HepG2 (cell line): ENCODE measurements around the gene BRS3. TPM values are rescaled to one million over a fixed set of nuclear protein-coding genes. Genes with fewer than 3 reads are reported as not detected.

Experiments used
- ATAC-seq: fragments of 200-7000 bp; cut with Tn5 transposase; 3 replicates; pipeline ENCODE4 v1.9.1; 2020; ENCODE audit warnings: mild to moderate bottlenecking, moderate library complexity
- Bru-seq: library from RNA; stranded (reverse); fragments of 400-500 nt; gene quantifications from one replicate; lab custom pipeline; 2021; lab: Mats Ljungman, UMichigan
- BruChase-seq, 2 experiments: library from RNA; stranded (reverse); fragments of 400-500 nt; gene quantifications; one replicate each; lab custom pipeline; 2021; lab: Mats Ljungman, UMichigan
- BruUV-seq: library from RNA; stranded (reverse); fragments of 400-500 nt; replicated peaks from 2 replicates; lab custom pipeline; 2021; lab: Mats Ljungman, UMichigan
- CTCF ChIA-PET: fragments of 300-600 bp; formaldehyde crosslinking; extraction: SDS; loops from one replicate; lab custom pipeline; 2021; ENCODE audit warnings: low total read pairs, inconsistent platforms, low intra/inter-chr PET ratio; lab: Yijun Ruan, JAX
- POLR2A ChIA-PET: fragments of 350-600 bp; sonication (Branson Sonifier 250); formaldehyde crosslinking; loops from one replicate; lab custom pipeline; 2020; ENCODE audit warnings: antibody characterized with exemption, inconsistent platforms; lab: Yijun Ruan, JAX
- DNase-seq: peaks from one replicate; pipeline ENCODE4 v3.0.0-alpha.2; 2015; ENCODE audit warnings: low spot score
- FAIRE-seq: peaks from 3 replicates; lab custom pipeline; 2011; peaks lifted over from hg19 to GRCh38; lab: Jason Lieb, UNC
- H2AFZ ChIP-seq: one replicate; pipeline ENCODE4 v1.6.1; 2011; ENCODE audit warnings: low read length, inconsistent platforms
- H3K27ac ChIP-seq: fragments of 300-600 bp; 3 replicates; pipeline ENCODE4 v1.8.0; 2011; ENCODE audit warnings: mixed run types, mild to moderate bottlenecking, mixed read lengths, low read length, inconsistent platforms; ENCODE audit not compliant: insufficient read depth; ENCODE audit errors: extremely low read length
- H3K27me3 ChIP-seq, 2 experiments: fragments of 200-600 bp in 1 of 2; 2 replicates in 1 of 2; 3 replicates in 1 of 2; pipeline versions ENCODE4 v1.6.0 to v1.8.0; 2011; ENCODE audit warnings: low read length in 2 of 2, mild to moderate bottlenecking in 2 of 2, moderate library complexity in 2 of 2, inconsistent platforms in 1 of 2; ENCODE audit not compliant: insufficient read depth in 2 of 2, control insufficient read depth in 1 of 2
- H3K36me3 ChIP-seq, 2 experiments: fragments of 200-600 bp in 1 of 2; replicated peaks in 1 of 2; 2 replicates in 1 of 2; 3 replicates in 1 of 2; pipeline versions ENCODE4 v1.5.1 to v1.8.0; 2011; ENCODE audit warnings: low read length in 2 of 2, inconsistent platforms in 1 of 2; ENCODE audit not compliant: insufficient read depth in 2 of 2, control insufficient read depth in 1 of 2
- H3K4me1 ChIP-seq: 2 replicates; pipeline ENCODE4 v1.5.1; 2012; ENCODE audit warnings: low read length, inconsistent platforms; ENCODE audit not compliant: insufficient read depth
- H3K4me2 ChIP-seq: 2 replicates; pipeline ENCODE4 v1.6.0; 2011; ENCODE audit warnings: low read depth, low read length, inconsistent platforms
- H3K4me3 ChIP-seq, 3 experiments: fragments of 200-600 bp in 1 of 3; sonication (generic), shearing (Covaris generic) in 1 of 3; replicated peaks in 1 of 3; 2 replicates each; pipeline ENCODE4 v1.5.1; 2011 to 2016; ENCODE audit warnings: low read length in 3 of 3, inconsistent platforms in 2 of 3, low read depth in 2 of 3, mild to moderate bottlenecking in 2 of 3, control low read depth in 1 of 3, mixed read lengths in 1 of 3; ENCODE audit not compliant: insufficient read depth in 1 of 3
- H3K79me2 ChIP-seq: one replicate; pipeline ENCODE4 v1.6.1; 2011; ENCODE audit warnings: low read length, inconsistent platforms; ENCODE audit not compliant: insufficient read depth
- H3K9ac ChIP-seq: 2 replicates; pipeline ENCODE4 v1.6.0; 2011; ENCODE audit warnings: mild to moderate bottlenecking, low read depth, low read length, inconsistent platforms; ENCODE audit not compliant: insufficient read depth
- H3K9me3 ChIP-seq: 2 replicates; pipeline ENCODE4 v1.5.1; 2012; ENCODE audit warnings: mild to moderate bottlenecking, low read length
- H4K20me1 ChIP-seq: 2 replicates; pipeline ENCODE4 v1.6.0; 2011; ENCODE audit warnings: inconsistent platforms, mild to moderate bottlenecking, low read length, moderate library complexity; ENCODE audit not compliant: insufficient read depth
- CHD2 ChIP-seq: IDR thresholded peaks from 2 replicates; pipeline ENCODE4 v1.6.1; 2011; ENCODE audit warnings: low read depth, low read length, improper control_type of control experiment
- HOXA3 ChIP-seq: sonication (generic); formaldehyde crosslinking; IDR thresholded peaks from 2 replicates; pipeline ENCODE4 v1.5.0; 2020; ENCODE audit warnings: missing genetic modification reagents
- MTF1 ChIP-seq: sonication (generic); formaldehyde crosslinking; IDR thresholded peaks from 2 replicates; pipeline ENCODE4 v1.5.0; 2020; ENCODE audit warnings: missing genetic modification reagents
- NR2F2 ChIP-seq: IDR thresholded peaks from 2 replicates; pipeline ENCODE4 v1.6.1; 2012; ENCODE audit warnings: low read depth, inconsistent platforms, borderline replicate concordance
- PCBP2 ChIP-seq: fragments of 200-400 bp; formaldehyde crosslinking; optimal IDR thresholded peaks from 2 replicates; pipeline ENCODE3; 2018; ENCODE audit warnings: low read length, low read depth; ENCODE audit not compliant: poor library complexity, severe bottlenecking
- POLR2AphosphoS5 ChIP-seq: IDR thresholded peaks from 2 replicates; pipeline ENCODE4 v1.6.1; 2012; ENCODE audit warnings: low read depth, low read length
- SNAPC2 ChIP-seq: sonication (generic); formaldehyde crosslinking; IDR thresholded peaks from 2 replicates; pipeline ENCODE4 v1.8.1; 2022; ENCODE audit warnings: mild to moderate bottlenecking, missing genetic modification reagents
- SRSF9 ChIP-seq: fragments of 200-400 bp; formaldehyde crosslinking; IDR thresholded peaks from 2 replicates; pipeline ENCODE4 v1.6.1; 2018; ENCODE audit warnings: borderline replicate concordance, mild to moderate bottlenecking, low read depth, low read length; ENCODE audit not compliant: insufficient read depth, poor library complexity, severe bottlenecking
- ZNF350 ChIP-seq: sonication (generic); formaldehyde crosslinking; IDR thresholded peaks from 2 replicates; pipeline ENCODE4 v1.4.0; 2020; ENCODE audit warnings: mild to moderate bottlenecking, low read depth, missing genetic modification reagents, borderline replicate concordance
- ZNF563 ChIP-seq: sonication (generic); formaldehyde crosslinking; IDR thresholded peaks from 2 replicates; pipeline ENCODE4 v1.8.0; 2022; ENCODE audit warnings: mild to moderate bottlenecking, moderate library complexity, missing genetic modification reagents
- ZNF724P ChIP-seq: sonication (generic); formaldehyde crosslinking; IDR thresholded peaks from 2 replicates; pipeline ENCODE4 v1.8.0; 2022; ENCODE audit warnings: missing genetic modification reagents, borderline replicate concordance
- ZSCAN31 ChIP-seq: sonication (generic); formaldehyde crosslinking; IDR thresholded peaks from 2 replicates; pipeline ENCODE4 v1.5.0; 2020; ENCODE audit warnings: low read depth, mild to moderate bottlenecking, missing genetic modification reagents
- WGBS: methylation state at CpG from one replicate; pipeline ENCODE4 v1.1.6; 2017; ENCODE audit warnings: low lambda C conversion rate; 5-methylcytosine and 5-hydroxymethylcytosine counted together
- in situ Hi-C: cut with HindIII; loops from 2 replicates; pipeline ENCODE4 v1.10.0; 2017; ENCODE audit warnings: low pct_unique_long_range_greater_than_20kb; ENCODE audit not compliant: extremely low pct_ligation_motif_present
- intact Hi-C: fragments of 100-400 bp; cut with micrococcal nuclease; formaldehyde crosslinking; loops from one replicate; pipeline ENCODE4 v1.10.0; 2022; ENCODE audit not compliant: unreplicated experiment
- long read RNA-seq, 2 experiments: library from RNA in 1 of 2; library from polyadenylated mRNA in 1 of 2; stranded (forward) in 1 of 2; unstranded in 1 of 2; transcript quantifications; one replicate each; pipeline ENCODE4 v2.0.0, GENCODE V29; 2019 to 2022
- polyA minus RNA-seq, 3 experiments: library from RNA; depleted of rRNA, polyadenylated mRNA; stranded (reverse); fragments of >200 nt; gene quantifications; 2 replicates each; pipeline ENCODE4 v1.2.3, GENCODE V29; 2011; ENCODE audit warnings: low replicate concordance in 1 of 3
- polyA plus RNA-seq, 8 experiments: library from polyadenylated mRNA; depleted of rRNA in 3 of 8; stranded (reverse) in 7 of 8; unstranded in 1 of 8; fragments of >200 nt; fragmentation: Illumina TruSeq in 4 of 8; extraction: Trizol in 4 of 8; gene quantifications; 2 replicates each; pipeline versions ENCODE4 v1.2.1 to v1.2.3, GENCODE V29; 2011 to 2016; ENCODE audit warnings: low read depth in 4 of 8, missing spikeins in 1 of 8, mixed read lengths in 1 of 8; ENCODE audit not compliant: insufficient read depth in 1 of 8
- total RNA-seq, 5 experiments: library from RNA; depleted of rRNA; stranded (reverse); fragments of >200 nt; fragmentation: Illumina TruSeq; extraction: Trizol; gene quantifications; 2 replicates each; pipeline ENCODE4 v1.2.3, GENCODE V29; 2016; ENCODE audit warnings: low read depth in 1 of 5
- TF ChIP-seq, protein P1 (sequence below): sonication (generic); formaldehyde crosslinking; IDR thresholded peaks from 2 replicates; pipeline ENCODE4 v1.5.1; 2020; ENCODE audit warnings: mild to moderate bottlenecking, missing genetic modification reagents, borderline replicate concordance
- TF ChIP-seq, protein P2 (sequence below): sonication (generic); formaldehyde crosslinking; IDR thresholded peaks from 2 replicates; pipeline ENCODE4 v1.5.0; 2020; ENCODE audit warnings: missing genetic modification reagents

Gene BRS3
- not detected in 2 replicates for total RNA-seq (2016; rRNA removed; fragmentation: Illumina TruSeq; extraction: Trizol)
- not detected in 2 replicates for total RNA-seq (2016; cell fraction: cytosol; rRNA removed; fragmentation: Illumina TruSeq; extraction: Trizol; ENCODE audit: low read depth)
- total RNA-seq (2016; cell fraction: insoluble cytoplasmic fraction; rRNA removed; fragmentation: Illumina TruSeq; extraction: Trizol) = not detected in 2 replicates
- not detected in 2 replicates for total RNA-seq (2016; cell fraction: membrane; rRNA removed; fragmentation: Illumina TruSeq; extraction: Trizol)
- total RNA-seq (2016; cell fraction: nucleus; rRNA removed; fragmentation: Illumina TruSeq; extraction: Trizol) = not detected in 2 replicates
- not detected in 2 replicates for polyA plus RNA-seq (2011; rRNA removed)
- polyA plus RNA-seq (2011; cell fraction: cytosol; rRNA removed) = not detected in 2 replicates
- not detected in 2 replicates for polyA plus RNA-seq (2011; cell fraction: nucleus; rRNA removed)
- not detected in 2 replicates for polyA plus RNA-seq (2012)
- polyA plus RNA-seq (2016; cell fraction: cytosol; fragmentation: Illumina TruSeq; extraction: Trizol; ENCODE audit: low read depth) = not detected in 2 replicates
- not detected in 2 replicates for polyA plus RNA-seq (2016; cell fraction: insoluble cytoplasmic fraction; fragmentation: Illumina TruSeq; extraction: Trizol; ENCODE audit: low read depth)
- polyA plus RNA-seq (2016; cell fraction: membrane; fragmentation: Illumina TruSeq; extraction: Trizol; ENCODE audit: low read depth) = not detected in 2 replicates
- polyA plus RNA-seq (2016; cell fraction: nucleus; fragmentation: Illumina TruSeq; extraction: Trizol; ENCODE audit: insufficient read depth, low read depth) = not detected in 2 replicates
- not detected in 2 replicates for polyA minus RNA-seq (2011; rRNA and poly(A)+ RNA removed; ENCODE audit: low replicate concordance)
- not detected in 2 replicates for polyA minus RNA-seq (2011; cell fraction: cytosol; rRNA and poly(A)+ RNA removed)
- polyA minus RNA-seq (2011; cell fraction: nucleus; rRNA and poly(A)+ RNA removed) = not detected in 2 replicates
- Bru-seq, nascent RNA = not detected
- not detected for BruChase-seq, experiment 1, labeled RNA remaining after a 6-hour chase
- BruChase-seq, experiment 2, labeled RNA remaining after a 2-hour chase = not detected
- long read RNA-seq, experiment 1 = 0 reads
- long read RNA-seq, experiment 2 = 0 reads

DNA sequence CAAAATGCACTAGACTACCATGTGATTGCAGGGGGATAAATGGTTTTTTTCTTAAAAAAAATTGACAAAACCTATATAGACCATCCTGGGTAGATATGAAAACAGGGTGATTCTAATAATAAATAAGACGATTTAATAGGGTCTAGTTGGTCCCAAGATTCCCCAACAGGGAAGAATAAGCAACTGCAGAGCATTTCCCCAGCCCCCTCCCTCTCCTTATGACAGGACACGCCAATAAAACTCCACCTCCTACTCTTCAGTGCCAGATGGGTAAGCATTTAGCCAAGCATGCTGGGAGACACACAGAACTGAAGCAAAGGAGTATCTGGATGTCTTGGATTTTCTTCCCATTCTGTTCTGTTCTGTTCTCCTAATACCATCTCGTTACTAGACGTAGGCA is at the start of gene BRS3:
TSS of gene BRS3 (plus strand) at position 301 of the 400 bp plus-strand sequence. CDS start 168 bp downstream, outside the sequence.
- Histone ChIP-seq H3K9ac (no peak within 1 kb of the TSS), H3K27me3 (no peaks in the 10 kb centered on the region), H3K9me3 (no peaks in the 10 kb centered on the region), H3K4me3 (no peak within 1 kb of the TSS), H3K4me2 (no peak within 1 kb of the TSS), H2AFZ (no peak within 1 kb of the TSS), H4K20me1 (no peaks in the 10 kb centered on the region), H3K36me3 (no peaks in the 10 kb centered on the region), H3K4me1 (no peaks in the 10 kb centered on the region), H3K79me2 (no peaks in the 10 kb centered on the region), H3K27ac (no peak within 1 kb of the TSS)
- no TSS peak for BruUV-seq
- intact Hi-C loops (no loop called here), in situ Hi-C loops (no loop called here)
- DNase-seq (no peak), ATAC-seq (no peak), FAIRE-seq (no peak)
- ChIA-PET CTCF (no interaction called here), POLR2A (no interaction called here)
- 0% methylated on average over 4 of the region's 4 CpGs for WGBS
- TF ChIP-seq SNAPC2 (CRISPR knock-in tag) = no peak
- TF ChIP-seq HOXA3 = no peak
- no peak for TF ChIP-seq ZNF724P (CRISPR knock-in tag)
- TF ChIP-seq SRSF9 = no peak
- TF ChIP-seq CHD2 = no peak
- TF ChIP-seq MTF1 (CRISPR knock-in tag) = no peak
- TF ChIP-seq, protein P1, sequence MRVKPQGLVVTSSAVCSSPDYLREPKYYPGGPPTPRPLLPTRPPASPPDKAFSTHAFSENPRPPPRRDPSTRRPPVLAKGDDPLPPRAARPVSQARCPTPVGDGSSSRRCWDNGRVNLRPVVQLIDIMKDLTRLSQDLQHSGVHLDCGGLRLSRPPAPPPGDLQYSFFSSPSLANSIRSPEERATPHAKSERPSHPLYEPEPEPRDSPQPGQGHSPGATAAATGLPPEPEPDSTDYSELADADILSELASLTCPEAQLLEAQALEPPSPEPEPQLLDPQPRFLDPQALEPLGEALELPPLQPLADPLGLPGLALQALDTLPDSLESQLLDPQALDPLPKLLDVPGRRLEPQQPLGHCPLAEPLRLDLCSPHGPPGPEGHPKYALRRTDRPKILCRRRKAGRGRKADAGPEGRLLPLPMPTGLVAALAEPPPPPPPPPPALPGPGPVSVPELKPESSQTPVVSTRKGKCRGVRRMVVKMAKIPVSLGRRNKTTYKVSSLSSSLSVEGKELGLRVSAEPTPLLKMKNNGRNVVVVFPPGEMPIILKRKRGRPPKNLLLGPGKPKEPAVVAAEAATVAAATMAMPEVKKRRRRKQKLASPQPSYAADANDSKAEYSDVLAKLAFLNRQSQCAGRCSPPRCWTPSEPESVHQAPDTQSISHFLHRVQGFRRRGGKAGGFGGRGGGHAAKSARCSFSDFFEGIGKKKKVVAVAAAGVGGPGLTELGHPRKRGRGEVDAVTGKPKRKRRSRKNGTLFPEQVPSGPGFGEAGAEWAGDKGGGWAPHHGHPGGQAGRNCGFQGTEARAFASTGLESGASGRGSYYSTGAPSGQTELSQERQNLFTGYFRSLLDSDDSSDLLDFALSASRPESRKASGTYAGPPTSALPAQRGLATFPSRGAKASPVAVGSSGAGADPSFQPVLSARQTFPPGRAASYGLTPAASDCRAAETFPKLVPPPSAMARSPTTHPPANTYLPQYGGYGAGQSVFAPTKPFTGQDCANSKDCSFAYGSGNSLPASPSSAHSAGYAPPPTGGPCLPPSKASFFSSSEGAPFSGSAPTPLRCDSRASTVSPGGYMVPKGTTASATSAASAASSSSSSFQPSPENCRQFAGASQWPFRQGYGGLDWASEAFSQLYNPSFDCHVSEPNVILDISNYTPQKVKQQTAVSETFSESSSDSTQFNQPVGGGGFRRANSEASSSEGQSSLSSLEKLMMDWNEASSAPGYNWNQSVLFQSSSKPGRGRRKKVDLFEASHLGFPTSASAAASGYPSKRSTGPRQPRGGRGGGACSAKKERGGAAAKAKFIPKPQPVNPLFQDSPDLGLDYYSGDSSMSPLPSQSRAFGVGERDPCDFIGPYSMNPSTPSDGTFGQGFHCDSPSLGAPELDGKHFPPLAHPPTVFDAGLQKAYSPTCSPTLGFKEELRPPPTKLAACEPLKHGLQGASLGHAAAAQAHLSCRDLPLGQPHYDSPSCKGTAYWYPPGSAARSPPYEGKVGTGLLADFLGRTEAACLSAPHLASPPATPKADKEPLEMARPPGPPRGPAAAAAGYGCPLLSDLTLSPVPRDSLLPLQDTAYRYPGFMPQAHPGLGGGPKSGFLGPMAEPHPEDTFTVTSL = no peak
- TF ChIP-seq, protein P2, sequence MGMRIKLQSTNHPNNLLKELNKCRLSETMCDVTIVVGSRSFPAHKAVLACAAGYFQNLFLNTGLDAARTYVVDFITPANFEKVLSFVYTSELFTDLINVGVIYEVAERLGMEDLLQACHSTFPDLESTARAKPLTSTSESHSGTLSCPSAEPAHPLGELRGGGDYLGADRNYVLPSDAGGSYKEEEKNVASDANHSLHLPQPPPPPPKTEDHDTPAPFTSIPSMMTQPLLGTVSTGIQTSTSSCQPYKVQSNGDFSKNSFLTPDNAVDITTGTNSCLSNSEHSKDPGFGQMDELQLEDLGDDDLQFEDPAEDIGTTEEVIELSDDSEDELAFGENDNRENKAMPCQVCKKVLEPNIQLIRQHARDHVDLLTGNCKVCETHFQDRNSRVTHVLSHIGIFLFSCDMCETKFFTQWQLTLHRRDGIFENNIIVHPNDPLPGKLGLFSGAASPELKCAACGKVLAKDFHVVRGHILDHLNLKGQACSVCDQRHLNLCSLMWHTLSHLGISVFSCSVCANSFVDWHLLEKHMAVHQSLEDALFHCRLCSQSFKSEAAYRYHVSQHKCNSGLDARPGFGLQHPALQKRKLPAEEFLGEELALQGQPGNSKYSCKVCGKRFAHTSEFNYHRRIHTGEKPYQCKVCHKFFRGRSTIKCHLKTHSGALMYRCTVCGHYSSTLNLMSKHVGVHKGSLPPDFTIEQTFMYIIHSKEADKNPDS (CRISPR knock-in tag) = no peak
- no peak for TF ChIP-seq PCBP2
- no peak for TF ChIP-seq NR2F2
- TF ChIP-seq POLR2AphosphoS5 = no peak
- no peak for TF ChIP-seq ZNF563
- no peak for TF ChIP-seq ZSCAN31 (CRISPR knock-in tag)
- no peak for TF ChIP-seq ZNF350
